Measurements from ENCODE around the gene ZNF74.

Gene ZNF74

DNA sequence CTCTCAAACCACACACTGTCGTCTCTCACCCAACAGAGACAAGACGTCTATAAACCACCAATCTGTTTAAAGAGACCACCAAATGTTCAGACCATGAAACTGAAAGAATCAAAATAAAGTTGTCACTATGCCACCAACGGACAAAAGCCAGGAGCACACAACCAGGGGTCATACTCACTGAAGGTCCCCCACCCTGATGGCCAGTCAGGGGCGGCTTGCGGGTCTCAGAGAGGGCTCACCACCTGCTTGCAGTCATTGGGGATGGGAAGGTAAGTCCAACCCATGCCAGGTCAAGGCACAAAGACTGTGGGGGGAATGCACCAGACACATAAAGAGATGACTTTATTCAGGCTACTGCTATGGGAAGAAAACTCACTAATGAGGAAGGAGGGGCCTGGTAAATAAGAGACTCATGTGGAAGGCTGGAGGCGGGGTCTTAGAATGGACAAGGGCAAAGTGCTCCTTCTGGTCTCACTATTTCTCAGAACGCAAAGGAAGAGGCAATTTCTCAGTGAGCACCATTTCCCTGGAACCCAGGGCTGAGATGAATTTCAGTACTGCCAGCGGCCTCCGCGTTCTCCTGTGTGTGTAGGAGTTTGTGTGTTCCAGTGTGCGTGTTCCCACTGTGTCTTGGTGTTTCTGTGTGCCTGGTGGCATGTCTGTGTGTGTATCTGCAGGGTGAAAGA lies 26.3 kb downstream of the ZNF74 start:
- DNase-seq (ENCODE audit: low read depth), result no peak

DNA sequence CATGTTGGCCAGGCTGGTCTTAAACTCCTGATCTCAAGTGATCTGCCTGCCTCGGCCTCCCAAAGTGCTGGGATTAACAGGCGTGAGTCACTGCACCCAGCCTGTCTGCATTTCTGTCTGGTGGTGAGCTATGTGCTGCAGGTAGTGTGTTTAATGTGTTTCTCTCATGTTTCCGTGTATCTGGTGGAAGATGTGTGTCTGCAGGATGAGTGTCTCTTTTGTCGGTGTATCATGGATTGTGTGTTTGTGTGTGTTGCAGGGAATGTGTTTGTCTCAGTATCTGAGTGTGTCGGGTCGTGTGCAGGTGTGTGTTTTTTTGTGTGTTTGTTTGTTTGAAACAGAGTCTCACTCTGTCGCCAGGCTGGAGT lies 27.5 kb downstream of the ZNF74 start:
- no peak for DNase-seq (ENCODE audit: low read depth)

DNA sequence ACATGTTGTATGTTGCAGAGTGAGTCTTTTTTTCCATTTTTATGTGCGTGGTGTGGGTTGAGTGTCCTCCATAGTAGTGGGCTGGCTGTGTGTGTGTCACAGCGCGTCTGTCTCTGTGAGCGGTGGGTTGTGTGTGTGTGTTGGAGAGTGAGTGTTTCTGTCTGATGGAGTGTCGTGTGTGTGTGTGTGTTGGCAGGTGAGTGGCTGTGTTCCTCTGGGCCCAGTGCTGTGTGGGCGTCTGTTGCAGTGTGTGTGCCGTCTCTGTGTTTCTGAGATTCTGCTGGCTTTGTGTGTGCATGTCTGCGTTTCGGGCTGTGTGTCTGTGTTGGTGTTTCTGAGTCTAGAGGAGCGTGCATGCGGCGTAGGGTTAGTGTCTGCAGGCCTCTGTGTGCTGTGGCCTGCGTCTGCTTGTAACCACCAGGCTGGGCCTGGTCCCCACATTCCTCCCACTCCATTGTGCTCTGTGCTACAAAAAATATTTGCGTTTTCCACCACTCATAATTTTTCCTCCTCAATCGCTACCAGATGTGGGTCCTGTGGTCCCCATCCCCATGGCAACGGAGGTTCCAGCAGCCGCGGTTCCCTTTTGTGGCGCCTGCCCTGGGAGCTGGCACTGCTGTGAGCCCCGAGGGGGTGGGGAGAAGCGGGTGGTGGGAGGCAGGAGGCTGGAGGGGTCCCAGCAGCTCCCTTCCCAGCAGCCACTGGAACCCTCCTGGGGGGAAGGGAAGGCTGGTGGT lies 28.5 kb downstream of the ZNF74 start:
- no peak for DNase-seq (ENCODE audit: low read depth)

DNA sequence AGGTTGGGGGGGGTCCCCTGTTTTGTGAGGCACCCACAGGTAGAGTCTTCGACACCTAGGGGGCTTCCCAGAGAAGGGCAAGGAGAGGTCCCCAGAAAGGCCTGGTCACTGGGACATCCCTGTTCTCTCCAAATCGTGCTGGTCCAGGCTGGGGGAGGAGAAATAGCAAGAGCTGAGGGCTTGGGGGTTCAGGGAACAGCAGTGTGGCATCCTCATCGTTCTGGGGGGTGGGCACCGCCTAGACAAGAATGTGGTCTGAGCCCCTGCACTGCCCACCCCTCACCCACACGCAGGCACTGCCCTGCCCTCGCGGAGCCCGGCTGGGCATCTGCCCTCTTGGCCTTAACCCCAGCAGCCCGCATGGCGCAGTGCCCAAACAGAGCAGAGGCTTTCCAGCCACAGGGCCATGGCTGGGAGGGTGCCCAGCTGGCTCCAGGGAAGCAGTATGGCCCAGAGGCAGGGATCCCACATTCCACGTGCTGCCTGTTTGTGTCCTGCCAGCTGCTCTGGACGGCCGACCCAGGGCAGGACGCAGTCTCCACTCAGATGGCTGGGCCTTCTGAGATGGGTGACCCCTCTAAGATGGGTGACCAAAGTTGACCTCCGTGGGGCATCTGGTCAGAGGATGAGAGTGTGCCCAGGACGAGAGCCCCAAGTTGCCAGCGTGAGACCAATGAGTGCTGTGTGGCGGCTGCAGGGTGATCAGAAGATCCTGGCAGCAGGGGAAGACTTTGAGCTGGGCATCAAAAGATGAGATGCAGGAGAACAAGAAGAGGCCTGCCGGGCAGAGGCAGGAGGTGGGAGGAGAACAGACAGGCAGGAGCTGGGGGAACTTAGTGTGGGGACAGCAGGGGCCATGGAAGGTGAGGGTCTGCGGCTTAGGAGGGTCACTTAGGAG lies 29.3 kb downstream of the ZNF74 start:
- no peak for DNase-seq (ENCODE audit: low read depth)

DNA sequence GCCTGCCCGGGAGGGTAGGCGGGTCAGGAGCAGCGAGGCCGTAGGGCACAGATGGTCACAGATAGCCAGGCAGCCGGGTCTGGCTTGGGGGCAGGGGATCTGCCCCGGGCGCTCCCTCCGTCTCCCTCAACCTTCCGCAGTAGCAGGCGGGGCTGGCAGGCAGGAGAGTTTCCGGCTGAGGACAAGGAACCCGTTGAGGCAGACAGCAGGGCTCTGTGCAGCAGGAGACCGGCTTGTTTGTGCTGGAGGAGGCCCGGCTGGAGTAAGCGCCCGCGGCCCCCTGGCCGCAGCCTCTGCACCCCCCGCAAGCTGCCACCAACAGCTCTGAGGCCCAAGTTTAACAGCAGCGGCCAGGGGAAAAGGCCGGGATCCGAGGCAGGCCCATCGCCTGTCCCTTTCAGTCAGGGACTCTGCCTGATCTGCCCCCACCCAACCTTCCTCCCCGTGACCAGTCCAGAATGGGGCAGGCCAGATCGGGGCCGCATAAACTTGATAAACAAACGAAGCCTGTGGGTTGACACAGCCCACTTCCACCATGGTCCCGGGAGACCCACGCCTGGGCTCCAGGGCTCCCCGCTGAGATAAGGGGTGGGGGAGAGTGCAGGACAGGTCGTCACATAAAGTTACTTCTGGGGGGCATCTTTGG lies 30.1 kb downstream of the ZNF74 start:
- DNase-seq (ENCODE audit: low read depth), result no peak

DNA sequence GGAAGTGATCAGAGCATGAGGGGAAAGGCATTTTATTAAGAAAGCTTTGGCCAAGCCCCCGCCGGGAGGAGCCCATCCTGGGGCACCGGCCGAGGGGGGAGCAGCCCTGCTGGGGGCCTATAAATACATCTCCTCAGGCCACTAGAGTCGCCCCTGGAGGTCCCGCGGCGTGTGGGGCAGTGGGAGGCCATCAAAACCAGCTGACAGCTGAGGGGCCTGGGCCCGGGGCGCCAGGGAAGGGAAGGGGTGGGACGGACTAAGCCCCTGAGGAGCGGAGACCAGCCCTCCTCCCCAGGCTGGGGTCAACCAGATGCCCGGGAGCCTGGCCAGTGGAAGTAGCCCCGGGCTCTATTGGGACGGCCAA lies 30.6 kb downstream of the ZNF74 start:
- no peak for DNase-seq (ENCODE audit: low read depth)

DNA sequence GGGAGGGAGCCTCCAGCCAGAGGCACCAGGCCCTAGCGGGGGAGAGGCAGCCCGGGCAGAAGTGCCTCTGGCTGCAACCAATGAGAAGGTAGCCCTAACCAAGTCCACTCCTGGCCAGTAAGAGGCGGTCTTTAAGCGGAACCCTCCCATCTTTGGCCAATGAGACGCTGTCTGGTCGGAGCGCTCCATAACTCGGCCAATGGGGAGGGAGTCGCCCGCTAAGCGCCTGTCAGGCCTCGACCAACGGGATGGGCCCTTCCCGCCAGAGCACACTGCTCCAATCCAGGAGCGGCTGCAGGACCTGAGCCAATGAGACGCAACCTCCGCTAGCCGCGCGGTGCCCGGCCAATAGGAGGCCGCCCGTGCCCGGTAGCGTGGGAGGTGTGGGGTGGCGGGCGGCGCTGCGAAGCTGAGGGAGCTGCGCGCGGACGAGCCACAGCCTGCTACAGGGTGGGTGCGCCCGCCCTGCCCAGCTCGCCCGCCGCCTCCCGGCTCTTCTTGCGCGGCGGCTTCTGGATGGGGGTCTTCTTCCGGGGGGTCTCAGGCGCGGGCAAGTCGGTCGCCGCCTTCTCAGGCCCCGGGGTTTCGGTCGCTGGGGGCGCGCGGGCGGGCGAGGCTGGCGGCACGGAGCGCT lies 31.1 kb downstream of the ZNF74 start:
- peak; percentile 21 for DNase-seq (ENCODE audit: low read depth)

DNA sequence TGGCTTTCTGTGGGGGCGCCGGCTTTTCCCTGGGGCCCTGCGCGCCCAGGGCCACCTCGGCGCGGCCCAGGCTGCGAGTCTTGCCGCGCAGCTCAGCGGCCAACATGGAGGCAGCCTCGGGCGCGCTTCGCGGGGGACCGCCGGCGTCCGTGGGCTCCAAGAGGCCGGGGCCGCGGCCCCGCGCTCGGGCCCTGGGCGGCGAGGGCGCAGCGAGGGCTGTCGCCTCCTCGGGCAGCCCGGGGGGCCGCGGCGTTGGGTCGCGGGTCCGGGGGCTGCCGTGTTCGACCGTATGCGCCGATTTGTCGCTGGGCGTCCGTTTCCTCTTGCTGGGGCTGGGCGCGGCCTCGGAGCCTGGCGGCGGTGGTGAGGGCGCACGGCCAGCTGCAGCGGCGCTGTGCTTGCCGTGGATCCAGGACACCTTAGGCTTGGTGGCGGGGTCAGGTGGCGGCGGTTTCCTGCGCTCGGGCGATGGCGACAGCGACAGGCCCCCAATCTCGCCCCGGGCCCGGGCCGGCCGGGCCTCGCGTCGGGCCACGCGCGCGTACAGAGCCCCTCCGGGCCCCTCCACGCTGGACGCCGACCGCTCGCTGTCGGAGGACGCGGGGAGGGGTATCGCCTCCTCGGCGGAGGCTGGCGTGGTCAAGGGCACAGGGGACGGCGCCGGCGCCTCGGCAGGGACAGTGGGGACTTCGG lies 31.8 kb downstream of the ZNF74 start:
- no peak for DNase-seq (ENCODE audit: low read depth)

DNA sequence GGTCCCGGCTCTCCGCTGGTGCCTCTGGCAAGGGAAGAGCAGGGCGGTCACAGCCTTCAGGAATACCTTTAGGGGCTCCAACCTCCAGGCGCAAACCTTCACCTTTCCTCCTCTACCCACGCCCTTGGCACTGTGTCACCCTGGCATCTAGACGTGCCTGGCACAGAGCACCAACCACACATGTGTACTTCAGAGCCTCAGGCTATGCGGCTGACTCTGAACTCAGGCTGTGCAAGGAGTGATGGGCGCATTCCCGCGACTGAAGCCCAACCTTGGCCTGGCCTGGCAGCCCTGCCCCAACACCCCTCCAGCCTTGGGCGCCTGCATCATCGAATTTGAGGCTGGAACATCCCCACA lies 32.3 kb downstream of the ZNF74 start:
- no peak for DNase-seq (ENCODE audit: low read depth)

DNA sequence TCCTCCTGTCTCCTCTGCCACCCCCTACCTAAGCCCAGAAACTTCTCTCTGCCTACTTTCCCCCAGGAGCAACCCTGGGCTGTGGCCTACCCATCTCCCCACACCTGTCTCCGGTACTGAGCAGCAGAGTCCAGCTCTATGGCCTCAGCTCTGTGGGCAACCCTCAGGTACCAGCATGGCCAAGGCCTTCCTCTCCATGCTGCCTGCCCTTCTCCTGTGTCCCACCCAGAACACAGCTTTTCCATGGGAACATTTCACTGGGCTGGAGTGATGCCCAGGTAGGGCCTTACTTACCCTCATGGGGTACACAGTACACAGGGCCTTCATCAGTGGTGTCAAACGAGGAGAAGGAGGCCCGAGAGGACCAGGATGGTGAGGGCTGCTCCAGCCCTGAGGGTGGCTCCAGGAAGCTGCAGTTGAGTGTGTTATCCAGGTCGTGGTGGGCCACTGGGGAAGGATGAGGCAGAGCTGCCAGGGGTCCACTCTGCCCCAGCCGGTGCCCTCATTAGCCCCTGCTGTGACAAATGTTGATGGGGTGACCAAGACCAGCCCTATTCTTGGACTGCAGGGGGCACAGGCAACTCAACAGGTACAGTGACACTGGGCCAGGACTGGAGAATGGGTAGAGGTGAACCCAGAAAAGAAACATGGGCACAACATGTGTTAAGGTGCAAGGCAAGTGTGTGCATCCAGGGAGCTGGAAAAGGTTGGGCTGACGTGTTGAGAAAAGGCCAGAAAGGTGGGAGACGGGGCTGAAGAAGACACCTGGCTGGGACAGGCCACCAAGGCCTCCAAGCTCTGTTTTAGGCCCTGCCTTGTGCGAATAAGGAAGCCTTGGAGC lies 33.4 kb downstream of the ZNF74 start:
- no peak for DNase-seq (ENCODE audit: low read depth)

DNA sequence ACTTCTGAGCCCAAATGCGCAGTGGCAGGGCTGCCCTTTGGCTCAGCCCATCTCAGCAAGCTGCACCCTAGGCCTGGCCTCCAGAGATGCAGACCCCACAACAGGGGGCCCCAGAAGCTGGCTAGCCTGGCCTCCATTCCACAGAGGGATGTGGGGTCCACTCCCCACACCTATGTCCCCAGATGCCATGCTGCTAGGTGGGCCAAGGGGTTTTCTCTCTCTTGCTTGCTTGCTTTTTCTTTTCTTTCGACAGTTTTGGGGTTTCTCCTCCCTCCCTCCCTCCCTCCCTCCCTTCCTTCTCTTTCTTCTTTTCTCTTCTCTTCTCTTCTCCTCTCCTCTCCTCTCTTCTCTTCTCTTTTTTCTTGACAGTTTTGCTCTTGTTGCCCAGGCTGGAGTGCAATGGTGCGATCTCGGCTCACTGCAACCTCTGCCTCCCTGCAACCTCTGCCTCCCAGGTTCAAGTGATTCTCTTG lies 34.0 kb downstream of the ZNF74 start:
- no peak for DNase-seq (ENCODE audit: low read depth)

DNA sequence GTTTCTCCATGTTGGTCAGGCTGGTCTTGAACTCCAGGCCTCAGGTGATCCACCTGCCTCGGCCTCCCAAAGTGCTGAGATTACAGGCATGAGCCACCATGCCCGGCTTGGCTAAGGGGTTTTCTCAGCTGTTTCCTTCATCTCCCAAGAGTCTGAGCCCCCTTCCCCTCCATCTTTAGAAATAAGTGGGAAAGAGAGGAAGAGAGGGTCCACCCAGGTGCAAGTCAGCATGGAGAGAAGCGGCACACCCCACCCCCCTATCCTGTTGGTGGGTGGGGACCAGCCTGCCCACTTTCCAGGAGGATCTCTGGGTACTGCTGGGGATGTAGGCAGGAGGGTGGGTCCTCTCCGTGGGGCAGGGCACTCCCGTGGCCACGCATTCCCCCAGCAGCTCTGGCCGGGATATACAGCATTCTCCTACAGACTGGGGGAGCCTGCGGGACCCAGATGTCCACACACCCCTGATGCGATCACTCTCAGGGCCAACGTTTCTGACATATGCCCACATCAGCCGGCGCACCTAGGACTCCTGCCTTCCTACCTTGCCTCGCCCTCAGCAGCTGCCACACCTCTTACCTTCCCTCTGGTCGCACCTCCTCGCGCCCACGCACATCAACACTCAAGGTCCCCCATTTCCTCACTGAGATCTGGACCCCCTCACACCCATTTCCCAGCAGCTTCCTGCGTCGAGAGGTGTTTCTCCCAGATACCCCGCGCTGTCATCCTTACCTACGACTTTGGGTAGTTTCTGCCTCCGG lies 34.7 kb downstream of the ZNF74 start:
- no peak for DNase-seq (ENCODE audit: low read depth)

DNA sequence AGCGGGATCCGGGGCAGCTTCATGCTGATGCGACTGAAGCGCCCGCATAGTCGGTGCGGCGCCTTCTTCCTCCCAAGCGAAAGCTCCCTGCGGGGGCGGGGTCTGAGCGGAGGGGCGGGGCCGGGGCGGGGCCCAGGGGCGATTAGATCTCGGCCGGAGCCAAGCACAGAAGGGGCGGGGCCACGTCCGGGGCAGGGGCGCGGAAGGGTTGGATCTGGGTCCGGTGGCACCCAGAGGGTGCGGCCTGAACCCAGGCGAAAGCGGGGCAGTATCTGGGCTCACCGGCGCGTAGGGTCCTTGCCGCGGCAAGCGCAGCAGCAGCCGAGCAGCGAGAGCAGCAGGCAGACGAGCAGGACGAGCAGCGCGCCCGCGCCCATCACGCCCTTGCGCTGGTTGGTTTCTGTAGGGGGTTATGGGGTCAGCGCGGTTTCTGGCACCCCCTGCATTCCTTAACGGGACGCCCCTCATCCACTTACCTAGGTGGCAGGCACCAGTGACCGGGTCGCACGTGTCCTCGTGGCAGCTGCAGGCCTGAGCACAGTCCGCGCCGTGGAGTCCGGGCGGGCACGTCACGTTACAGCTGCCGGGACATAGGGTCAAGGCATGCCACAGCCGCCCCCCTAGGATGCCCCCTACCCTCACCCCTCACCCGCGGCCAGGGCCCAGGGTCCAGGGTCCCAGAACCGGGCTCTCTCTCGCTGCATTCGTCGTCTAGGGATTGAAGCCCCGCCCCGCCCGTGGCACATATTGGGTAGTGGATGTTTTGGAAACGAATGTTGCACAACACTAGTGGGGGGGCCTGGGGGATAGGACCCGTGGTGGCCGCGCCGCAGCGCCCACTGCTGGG lies 35.5 kb downstream of the ZNF74 start:
- no peak for DNase-seq (ENCODE audit: low read depth)

DNA sequence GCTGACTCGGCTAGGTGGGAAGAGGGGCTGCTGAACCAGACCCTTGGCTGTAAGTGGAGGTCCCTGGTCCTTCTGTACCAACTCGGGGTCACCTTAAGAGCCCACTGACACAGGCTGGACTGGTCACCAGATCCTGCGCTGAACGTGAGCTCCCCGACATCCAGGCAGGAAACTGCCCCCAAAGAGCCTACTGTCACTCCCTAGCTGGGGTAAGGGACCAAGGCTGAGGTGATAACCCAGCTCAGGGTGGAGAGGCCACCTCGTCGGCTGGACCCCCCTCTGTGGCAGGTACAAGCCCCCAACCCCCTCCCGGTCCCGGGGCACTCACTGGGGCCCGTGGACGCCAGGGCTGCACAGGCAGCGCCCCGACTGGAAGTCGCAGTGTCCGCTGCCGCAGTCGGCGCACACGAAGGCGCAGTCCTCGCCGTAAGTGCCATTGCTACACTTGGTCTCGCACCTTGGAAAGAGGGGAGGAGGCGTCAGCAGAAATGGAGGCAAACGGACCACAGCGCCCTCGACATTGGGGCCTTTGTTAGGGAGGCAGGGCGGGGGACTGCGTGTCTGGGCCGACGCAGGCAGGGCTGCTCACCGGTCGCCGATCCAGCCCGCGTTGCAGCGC lies 36.3 kb downstream of the ZNF74 start:
- DNase-seq (ENCODE audit: low read depth), result no peak

DNA sequence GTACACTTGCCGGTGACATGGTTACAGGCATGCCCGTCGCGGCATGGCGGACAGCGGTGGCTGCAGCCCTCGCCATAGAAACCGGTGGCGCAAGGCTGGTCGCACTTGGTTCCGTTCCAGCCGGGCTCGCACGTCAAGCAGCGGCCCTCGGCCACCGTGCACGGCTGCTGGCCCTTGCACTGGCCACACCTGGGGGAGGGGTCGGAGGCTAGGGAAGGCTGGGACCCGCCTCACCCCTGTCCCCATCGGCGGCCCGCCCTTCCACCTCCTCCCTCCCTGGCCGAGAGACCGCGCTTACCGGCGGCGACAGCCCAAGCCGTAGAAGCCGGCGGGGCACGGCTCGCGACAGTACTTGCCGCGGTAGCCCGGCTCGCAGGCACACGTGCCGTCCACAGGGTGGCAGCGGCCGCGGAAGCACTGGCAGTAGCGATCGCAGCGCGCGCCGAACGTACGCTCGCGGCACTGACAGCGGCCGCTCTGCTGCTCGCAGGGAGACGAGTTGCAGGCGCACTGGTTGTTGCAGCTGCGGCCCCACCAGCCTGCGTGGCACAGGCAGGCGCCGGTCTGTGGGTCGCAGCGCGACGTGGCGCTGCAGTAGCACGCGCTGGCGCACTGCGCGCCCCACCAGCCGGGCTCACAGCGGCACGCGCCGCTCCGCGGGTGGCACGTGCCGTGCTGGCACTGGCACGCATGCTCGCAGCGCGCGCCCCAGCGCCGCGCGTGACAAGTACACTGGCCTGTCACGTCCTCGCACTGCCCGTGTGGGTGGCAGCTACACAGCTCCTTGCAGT lies 37.0 kb downstream of the ZNF74 start:
- DNase-seq (ENCODE audit: low read depth), result no peak

DNA sequence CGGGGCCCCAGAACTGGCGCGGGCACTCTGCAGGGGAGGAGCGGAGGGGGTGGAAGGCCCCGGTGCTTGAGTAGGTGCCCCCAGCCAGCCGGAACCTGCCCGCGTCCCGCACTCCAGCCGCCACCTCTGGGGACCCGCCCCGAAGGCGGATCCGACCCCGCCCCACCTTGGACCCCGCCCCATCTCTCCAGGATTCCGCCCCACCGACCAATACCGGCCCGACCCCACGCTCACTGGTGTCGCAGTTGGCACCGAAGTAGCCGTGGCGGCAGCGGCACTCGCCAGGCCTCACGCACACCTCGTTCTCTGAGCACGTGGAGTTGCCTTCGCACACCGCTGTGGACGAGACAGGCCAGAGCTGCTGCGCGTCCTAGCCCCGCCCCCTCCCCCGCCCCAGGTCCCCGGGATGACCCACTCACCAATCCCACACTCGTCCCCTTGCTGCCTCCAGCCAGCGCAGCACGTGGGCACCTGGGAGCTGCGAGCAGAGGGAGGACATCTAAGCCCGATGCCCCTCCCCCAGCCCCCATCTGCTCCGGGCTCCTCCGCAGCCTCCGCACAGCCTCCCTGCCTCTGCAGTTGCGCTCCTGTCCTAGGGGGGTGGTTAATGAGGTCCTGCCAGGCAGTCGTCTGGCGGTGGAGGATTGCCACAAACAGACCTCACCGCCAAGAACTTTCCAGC lies 37.7 kb downstream of the ZNF74 start:
- no peak for DNase-seq (ENCODE audit: low read depth)

DNA sequence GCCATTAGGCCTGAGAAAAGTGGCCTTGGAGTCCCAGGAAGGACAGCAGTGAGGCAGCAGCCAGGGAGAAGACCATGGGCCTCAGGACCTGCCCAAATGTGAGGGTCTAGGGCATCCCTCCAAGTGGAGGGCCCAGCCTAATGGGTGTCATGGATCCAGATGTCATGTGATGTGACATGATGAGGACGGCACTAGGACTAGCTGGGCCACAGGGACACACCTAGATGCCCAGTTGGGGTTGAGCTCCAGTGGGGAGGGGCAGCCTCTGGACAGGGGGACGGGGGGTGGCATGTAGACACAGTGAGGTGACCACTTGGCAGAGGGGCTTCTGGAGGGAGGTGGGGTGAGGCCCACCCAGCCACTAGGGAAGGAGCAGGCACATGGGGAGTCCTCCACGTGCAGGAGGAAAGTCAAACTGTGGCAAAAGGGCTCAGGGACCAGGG lies 38.3 kb downstream of the ZNF74 start:
- DNase-seq (ENCODE audit: low read depth), result no peak

All from ELR (cell line).